Measurements from ENCODE around the gene GSDME. TPM values are rescaled to one million over a fixed set of nuclear protein-coding genes. Genes with fewer than 3 reads are reported as not detected.

The GSDME gene
- total and polyA plus RNA-seq, 2 of the 4 experiments (the other 2 are of a cell fraction): 75.2 to 78.7 TPM

- Histone ChIP-seq H2AFZ (replicated peaks; ENCODE audit: low read length, poor library complexity) (peak overlapping the region; percentile 73), H3K4me2 (ENCODE audit: low read depth, low read length) (peak overlapping the region; percentile 36)
Observed at GRCh38 chr7:24741679-24742505, 15.4 kb downstream of the GSDME start.

More at GRCh38 chr7:24741679-24742505, 15.4 kb downstream of the GSDME start:
- Histone ChIP-seq H3K9ac (ENCODE audit: low read depth, low read length) (peak overlapping the region; percentile 34), H3K27ac (ENCODE audit: insufficient read depth, low read length) (peak overlapping the region; percentile 92), H2AK5ac (ENCODE audit: low read depth, low read length) (peak overlapping the region; percentile 88), H3K4me1 (ENCODE audit: control insufficient read depth, insufficient read depth, low read length) (peaks cover 18% of the 10 kb centered on the region), H2BK15ac (ENCODE audit: low read depth, low read length) (peak overlapping the region; percentile 80), H4K91ac (ENCODE audit: insufficient read depth, low read depth, low read length) (peak overlapping the region; percentile 93), H2BK120ac (ENCODE audit: low read depth, low read length) (peak overlapping the region; percentile 94), H3K9me1 (ENCODE audit: insufficient read depth, low read length) (peaks cover 24% of the 10 kb centered on the region), H4K20me1 (ENCODE audit: insufficient read depth, low read length) (no peaks in the 10 kb centered on the region), H3K9me3 (ENCODE audit: control insufficient read depth, insufficient read depth, low read length) (no peaks in the 10 kb centered on the region), H2BK20ac (ENCODE audit: low read depth, low read length) (peak overlapping the region; percentile 88), H3K18ac (ENCODE audit: low read depth, low read length) (peak overlapping the region; percentile 66), H3K4me3 (ENCODE audit: insufficient read depth, low read depth, low read length) (no peak overlapping the region), H3K4ac (ENCODE audit: low read depth, low read length) (peak overlapping the region; percentile 87), H3K27me3 (ENCODE audit: control insufficient read depth, insufficient read depth, low read length) (no peaks in the 10 kb centered on the region), H3K14ac (replicated peaks; ENCODE audit: low read depth, low read length) (peak overlapping the region; percentile 78), H3K36me3 (ENCODE audit: control insufficient read depth, insufficient read depth, low read length) (peaks cover 11% of the 10 kb centered on the region), H2AK9ac (replicated peaks; ENCODE audit: low read depth, low read length, poor library complexity) (peak overlapping the region; percentile 85), H4K5ac (ENCODE audit: low read depth, low read length) (peak overlapping the region; percentile 72), H3K79me1 (ENCODE audit: low read depth in 1 of 2, low read length in 2 of 2) (peaks cover 18 to 56% of the 10 kb centered on the region in 2 experiments), H3K23ac (ENCODE audit: low read depth, low read length) (peak overlapping the region; percentile 87), H3K56ac (ENCODE audit: extremely low read depth, insufficient read depth, low read length) (peak overlapping the region; percentile 91), H2BK5ac (ENCODE audit: low read depth, low read length, poor library complexity, severe bottlenecking) (peak overlapping the region; percentile 88), H4K8ac (ENCODE audit: low read depth in 2 of 2, low read length in 2 of 2) (peak overlapping the region; percentile 63 to 89)
- BruUV-seq (replicated peaks): no TSS peak
- in situ Hi-C loops (cut with MboI; ENCODE audit: low sequenced_read_pairs): no loop called here
- ChIA-PET CTCF (interaction anchor here (0.6 to 0.8 kb wide), 2 partner anchors 353 to 1070 kb away, joined by 3 to 7 read pairs; no protein-coding TSS in a partner anchor), POLR2A (ENCODE audit: unreplicated experiment) (interaction anchor here (1.3 kb wide), 1 partner anchor 10 kb away, joined by 4 read pairs; no protein-coding TSS in a partner anchor)
- dilution Hi-C loops (cut with HindIII; ENCODE audit: low sequenced_read_pairs, unreplicated experiment): no loop called here
- intact Hi-C loops (cut with micrococcal nuclease): loop anchor here (2.0 kb wide), 1 partner anchor 15 kb away; the partner anchor contains the start of gene GSDME
- TF ChIP-seq USF2 (IDR thresholded peaks at IDR 0.05; ENCODE audit: low read depth, low read length) (peak; percentile 57; the same call in 1 of the 2 replicates), MAFK (IDR thresholded peaks at IDR 0.05; ENCODE audit: low read depth, low read length) (peak; percentile 35; the same call in 1 of the 2 replicates), RAD21 (IDR thresholded peaks at IDR 0.05; ENCODE audit: low read length) (no peak; the same call in 1 of the 2 replicates), BHLHE40 (IDR thresholded peaks at IDR 0.05; ENCODE audit: low read depth, low read length) (peak; percentile 88), MXI1 (IDR thresholded peaks at IDR 0.05; ENCODE audit: borderline replicate concordance, low read depth, low read length) (peak; percentile 84; the same call in 1 of the 2 replicates), ELK1 (IDR thresholded peaks at IDR 0.05; ENCODE audit: borderline replicate concordance, low read depth, low read length) (no peak), RCOR1 (IDR thresholded peaks at IDR 0.05; ENCODE audit: insufficient replicate concordance, low read length) (no peak), SMC3 (IDR thresholded peaks at IDR 0.05; ENCODE audit: low read depth, low read length) (0 out of 2 replicates have a peak, but pooled peaks have one; percentile 5), RFX5 (IDR thresholded peaks at IDR 0.05; ENCODE audit: low read depth, low read length) (no peak), FOS (IDR thresholded peaks at IDR 0.05; ENCODE audit: low read depth, low read length) (peak; percentile 70), CEBPB (IDR thresholded peaks at IDR 0.05; ENCODE audit: low read depth, low read length) (peak; percentile 55)
- DNase-seq: peak; percentile 99
- no CpG with 5 or more reads among the region's 14 CpGs for WGBS, 2 experiments (ENCODE audit: extremely low coverage in 2 of 2, insufficient read length in 1 of 2)
- ATAC-seq (ENCODE audit: low read depth): peak; percentile 98
